CD4-positive, alpha-beta T cell treated with Interleukin-12 subunit alpha and Interleukin-12 subunit beta, for 1 hour (primary cell): Measurements from ENCODE around the gene NTM.

Experiments
- DNase-seq: peaks from one replicate; pipeline ENCODE4 v3.0.0-alpha.2; 2020

NTM gene

DNA sequence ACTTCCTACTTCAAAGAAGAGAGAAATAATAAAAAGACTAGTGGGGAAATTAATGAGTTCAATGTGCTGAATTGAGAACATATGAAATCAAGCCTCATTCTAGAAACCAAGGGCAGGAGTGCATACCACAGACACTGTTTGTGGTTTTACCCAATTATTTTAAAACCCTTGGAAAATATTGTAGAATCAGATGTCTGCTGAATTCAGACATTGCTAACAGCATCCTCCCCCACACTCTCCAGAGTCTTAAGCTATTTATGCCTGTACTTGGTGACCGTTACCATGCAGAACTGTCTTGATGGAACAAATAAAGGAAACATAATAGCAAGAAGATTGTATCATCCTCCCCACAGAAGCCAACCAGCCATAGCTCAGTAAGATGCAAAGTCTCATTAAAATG lies 850.1 kb downstream of the NTM start:
- no peak for DNase-seq

GRCh38 chr11:132222345-132222744 lies 851.9 kb downstream of the NTM start:
- DNase-seq = no peak

- no peak for DNase-seq
These were observed 856.1 kb downstream of the NTM start for GRCh38 chr11:132226522-132226921.

DNA sequence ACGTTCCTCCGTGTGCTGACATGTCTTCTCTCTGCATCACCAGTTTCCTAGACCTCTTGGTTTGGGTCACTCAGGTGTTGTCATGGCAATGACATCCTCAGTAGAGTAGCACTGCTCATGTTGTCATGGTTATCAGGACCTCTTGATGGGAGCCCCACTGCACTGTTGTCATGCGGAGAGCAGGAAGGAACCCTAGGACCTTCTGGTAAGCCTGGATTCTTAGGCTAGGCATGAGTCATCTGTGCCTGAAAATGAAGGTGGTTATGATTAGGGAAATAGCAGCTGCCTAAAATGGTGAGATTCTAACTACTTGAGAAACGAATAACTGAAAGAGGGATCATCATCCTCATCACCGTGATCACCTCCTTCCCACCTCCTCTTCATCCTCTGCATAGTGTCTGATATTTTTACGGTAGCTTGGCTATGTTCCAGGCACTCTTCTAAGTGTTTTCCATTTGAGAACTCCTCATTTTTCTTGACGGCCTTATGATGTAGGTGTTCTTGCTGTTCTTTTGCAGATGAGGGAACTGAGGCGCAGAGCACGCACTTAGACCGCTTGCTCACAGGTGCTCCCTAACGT lies 858.4 kb downstream of the NTM start:
- no peak for DNase-seq

DNA sequence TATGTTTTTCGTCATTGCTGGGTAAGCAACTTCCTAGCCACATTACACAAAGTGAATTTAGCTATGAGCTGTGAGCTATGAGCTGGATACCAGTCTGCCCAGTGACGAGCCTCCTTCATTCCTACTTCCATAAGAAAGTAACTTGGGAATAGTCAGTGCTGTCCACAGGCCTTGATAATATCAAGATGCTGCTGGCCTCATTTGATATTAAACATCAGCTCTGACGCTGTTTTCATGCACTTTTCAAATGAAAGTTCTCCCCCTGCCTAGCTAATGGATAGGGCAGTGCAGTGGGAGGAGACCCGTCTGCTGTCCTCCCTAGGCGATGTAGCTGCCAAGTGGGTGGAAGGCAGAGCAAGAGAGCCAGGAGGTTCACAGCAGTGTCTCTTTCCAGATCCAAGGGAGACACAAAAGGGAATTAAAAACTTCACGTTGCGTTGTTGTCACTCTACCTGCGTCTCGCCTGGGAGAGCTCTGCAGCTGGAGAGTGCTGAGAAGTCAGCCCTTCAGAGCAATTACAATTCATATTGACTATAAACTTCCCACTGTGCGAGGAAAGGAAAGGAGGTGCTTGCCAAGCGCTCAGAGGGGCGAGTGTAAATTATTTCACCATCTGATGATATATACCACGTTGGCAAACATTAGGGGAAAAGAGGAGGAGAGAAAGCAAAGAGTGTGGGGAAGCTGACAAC lies 861.4 kb downstream of the NTM start:
- no peak for DNase-seq

- DNase-seq = no peak
These were observed 864.5 kb downstream of the NTM start for GRCh38 chr11:132234878-132235277.

GRCh38 chr11:132237781-132238180 lies 867.4 kb downstream of the NTM start:
- DNase-seq = no peak

DNA sequence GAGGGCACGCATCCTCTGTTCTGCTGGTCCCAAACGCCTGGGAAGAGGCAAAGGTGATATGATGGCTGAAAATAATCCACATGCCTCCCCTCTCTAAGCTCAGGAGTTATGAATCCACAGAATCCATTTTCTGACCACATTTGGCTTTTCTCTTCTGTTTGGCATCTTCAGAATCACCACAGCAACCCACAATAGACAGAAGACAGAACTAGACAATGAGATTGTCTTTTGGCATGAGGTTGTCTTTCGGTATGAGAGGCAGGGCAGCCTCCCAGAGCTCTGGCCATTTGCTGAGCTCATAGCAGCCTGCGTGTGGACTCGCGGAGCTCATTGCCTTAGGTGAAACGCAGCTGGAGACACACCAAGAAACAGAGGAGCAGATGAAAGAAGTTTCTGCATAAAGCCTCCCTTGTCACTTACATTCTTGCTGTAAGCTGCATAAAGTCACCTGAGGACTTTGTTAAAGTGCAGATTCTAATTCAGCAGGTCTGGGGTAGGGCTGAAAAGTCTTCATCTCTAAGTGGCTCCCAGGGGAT lies 868.0 kb downstream of the NTM start:
- DNase-seq = no peak

GRCh38 chr11:132240374-132240773 lies 870.0 kb downstream of the NTM start:
- DNase-seq = no peak

GRCh38 chr11:132242632-132243031 lies 872.2 kb downstream of the NTM start:
- DNase-seq = no peak

GRCh38 chr11:132244846-132245245 lies 874.4 kb downstream of the NTM start:
- no peak for DNase-seq

DNA sequence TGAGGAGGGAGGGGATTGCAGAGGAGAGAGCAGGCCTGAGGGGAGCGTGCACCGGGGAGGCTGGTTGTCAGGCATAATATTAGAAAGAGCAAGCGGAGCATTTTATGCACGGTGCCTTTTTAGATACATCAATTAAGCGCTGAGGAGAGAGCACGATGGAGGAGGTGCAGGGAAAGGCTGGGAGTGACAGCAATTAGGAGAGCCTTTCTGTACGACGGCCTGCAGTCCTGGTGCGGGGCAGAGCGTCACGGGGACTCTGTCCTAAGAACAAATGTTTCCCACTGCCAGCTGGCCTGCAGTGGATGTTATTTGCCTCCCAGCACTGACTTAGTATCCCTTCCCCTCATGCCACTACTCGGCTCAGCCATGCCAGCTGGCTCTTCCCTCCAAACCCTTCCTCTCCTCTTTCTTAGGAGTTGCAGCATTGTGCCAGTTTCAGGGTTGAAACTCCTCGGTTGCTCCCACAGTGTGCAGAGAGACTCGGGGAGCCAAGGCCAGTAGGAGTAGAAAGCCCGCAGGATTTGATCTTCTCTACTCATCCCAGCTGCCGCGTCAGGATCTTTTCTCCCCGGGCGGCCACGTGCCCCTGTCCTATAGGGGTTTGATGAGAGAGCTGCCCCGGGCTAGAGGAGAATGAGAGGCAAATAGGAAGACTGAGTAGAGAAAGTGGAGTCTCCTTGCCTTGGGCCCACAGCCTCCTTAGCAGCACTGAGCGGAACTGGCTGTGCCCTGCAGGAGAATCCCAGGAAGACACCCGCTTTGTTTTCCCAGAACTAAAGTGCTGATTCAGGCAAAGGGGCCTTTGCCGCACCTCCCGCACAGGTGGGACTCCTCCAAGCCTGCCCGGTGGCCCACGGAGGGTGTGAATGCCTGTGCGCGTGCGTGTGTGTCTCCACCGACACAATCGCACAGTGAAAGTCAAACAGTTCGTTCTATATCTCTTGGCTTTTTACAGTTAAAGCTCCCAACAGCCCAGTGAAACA lies 875.3 kb downstream of the NTM start:
- DNase-seq = no peak

DNA sequence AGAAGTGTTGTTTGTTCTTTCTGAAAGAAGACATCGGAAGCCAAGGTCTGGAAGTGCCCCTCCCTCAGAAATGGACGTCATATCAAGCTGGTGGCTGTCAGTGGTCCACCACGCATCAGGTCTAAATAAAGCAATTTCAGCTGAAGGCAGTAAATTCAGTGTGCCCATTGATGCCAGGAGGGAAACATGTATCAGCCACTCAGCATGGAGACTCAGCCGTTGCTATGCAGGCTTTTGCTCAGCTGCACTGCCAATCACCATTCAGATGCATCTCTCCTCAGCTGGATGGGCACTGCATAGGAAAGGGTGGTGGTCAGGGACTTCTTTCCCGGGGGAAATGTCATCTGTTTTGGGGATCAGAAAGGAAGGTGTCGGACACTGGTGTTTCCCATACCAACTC lies 878.2 kb downstream of the NTM start:
- no peak for DNase-seq

DNA sequence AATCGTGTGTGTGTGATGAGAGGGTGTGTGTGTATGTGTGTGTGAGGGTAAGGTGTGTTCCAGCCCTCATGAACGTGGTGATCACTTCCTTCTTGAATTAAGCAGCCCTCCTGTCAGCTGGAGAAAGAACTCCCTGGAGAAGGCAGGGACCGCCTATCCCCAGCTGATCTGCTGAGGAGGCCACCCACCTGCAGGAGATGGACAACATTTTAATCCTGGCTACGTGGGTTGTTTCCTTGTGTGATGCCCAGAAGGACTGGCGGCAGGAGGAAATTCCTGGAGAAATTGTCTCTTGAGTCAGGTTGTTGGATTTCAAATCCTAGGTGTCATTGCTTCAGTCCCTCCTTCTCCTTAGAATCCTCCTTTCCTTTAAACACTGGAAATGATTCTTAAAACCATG lies 878.8 kb downstream of the NTM start:
- no peak for DNase-seq

DNA sequence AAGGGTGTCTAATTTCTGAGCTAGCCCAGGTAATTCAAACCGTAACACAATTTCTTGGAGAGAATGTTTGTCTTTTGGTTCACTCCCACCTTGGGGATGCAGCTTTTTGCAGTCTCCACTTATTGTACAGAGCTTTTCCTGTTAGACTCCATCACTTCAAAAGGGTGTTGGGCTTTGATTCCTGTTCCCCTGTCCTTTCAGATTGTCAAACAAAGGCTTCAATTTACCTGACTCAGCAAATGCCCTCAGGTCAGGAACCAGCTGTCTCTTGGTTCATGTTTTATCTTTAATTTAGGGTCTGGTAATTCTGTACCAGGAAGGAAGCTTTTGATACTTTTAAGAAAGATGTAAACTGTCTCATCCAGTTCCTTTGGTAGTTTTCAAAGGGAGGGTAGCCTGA lies 880.6 kb downstream of the NTM start:
- DNase-seq = no peak

GRCh38 chr11:132253469-132254264 lies 883.3 kb downstream of the NTM start:
- no peak for DNase-seq

DNA sequence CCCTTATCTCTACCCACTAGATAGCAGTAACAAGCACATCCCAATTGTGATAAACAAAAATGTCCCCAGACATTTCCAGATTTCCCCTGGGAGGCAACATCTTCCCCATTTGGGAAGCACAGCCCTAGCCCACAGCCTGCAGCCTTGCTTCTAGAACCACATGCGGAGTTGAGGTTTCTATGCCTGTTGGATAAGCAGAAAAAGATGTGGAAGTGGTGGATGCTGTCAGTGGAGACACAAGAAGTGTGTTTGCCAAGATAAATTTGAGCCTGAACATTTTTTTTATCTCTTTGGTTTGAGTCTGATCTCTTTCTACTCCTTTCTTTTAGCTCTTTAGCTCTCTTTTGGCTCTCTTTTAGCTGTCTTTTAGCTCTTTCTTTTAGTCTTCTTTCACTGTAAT lies 884.5 kb downstream of the NTM start:
- no peak for DNase-seq

GRCh38 chr11:132256528-132257279 lies 886.3 kb downstream of the NTM start:
- DNase-seq = no peak

GRCh38 chr11:132257871-132258270 lies 887.5 kb downstream of the NTM start:
- no peak for DNase-seq

DNA sequence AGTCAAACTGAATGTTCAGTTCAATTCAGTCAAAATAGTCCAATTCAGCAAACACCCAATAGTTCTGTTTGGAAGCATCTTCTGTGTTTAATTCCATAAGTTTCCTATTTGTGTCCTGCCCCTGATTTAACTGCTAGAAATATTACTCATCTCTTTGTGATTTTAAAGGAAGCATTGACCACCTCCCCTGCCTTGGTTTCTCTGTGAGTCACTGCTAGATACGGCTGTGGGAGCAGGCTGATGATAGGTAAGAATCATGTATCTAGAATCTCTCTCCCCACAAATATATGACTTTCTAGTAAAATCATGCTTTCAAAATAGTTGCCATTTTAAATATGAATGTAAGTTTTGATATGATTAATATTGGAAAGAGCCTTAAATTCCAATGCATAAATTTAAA lies 888.5 kb downstream of the NTM start:
- DNase-seq = no peak

DNA sequence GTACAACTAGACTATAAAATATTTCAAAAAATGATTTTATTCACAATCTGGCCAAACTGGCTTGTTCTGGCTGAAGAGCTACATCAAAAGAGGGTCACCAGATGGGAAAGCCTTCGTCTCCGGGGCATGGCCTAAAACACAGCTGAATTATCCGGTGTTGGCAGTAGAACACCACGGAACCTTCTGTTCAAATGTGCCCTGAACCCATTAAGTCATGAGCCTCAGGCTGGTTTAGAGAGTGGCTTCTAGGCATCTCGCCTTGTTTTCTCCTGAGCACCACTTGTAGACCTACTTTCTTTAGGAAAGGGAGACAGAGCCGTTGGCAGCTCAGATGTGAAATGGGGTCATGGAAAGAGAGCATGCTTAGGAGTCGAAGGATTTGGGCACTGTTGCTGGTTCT lies 890.2 kb downstream of the NTM start:
- no peak for DNase-seq

DNA sequence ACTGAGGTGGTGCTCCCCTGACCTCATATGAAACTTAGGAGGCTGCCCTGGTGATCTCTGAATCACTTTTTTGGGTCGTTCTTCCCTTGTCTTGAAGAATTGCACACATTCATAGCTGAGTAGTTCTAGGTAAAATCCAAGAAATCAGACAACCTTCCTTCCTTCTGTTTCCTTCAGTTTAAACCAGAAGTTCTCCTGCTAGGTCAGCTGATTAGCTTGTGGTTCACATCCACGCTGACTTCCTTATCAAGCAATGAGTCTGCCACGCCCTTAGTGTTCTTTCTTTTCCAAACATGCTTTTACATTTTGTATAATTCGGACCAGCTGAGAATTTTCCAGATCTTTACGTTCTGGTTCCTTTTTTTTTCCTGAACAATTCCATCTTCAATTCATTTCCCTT lies 892.8 kb downstream of the NTM start:
- DNase-seq = no peak
